GM10847 (cell line): ENCODE results near the gene CSPG4.

Experiments used
- POLR2A ChIP-seq: IDR thresholded peaks from 2 replicates; pipeline ENCODE4 v1.6.1; 2011; ENCODE audit not compliant: insufficient read length; ENCODE audit errors: extremely low read depth

CSPG4 gene

GRCh38 chr15:75712668-75713337 lies at the start of gene CSPG4:
TSS of gene CSPG4 (minus strand) at chr15:75712848. CDS start at chr15:75712755, 93 bp downstream.
- no peak for TF ChIP-seq POLR2A

- TF ChIP-seq POLR2A: no peak
These were observed 49.1 kb upstream of the CSPG4 start for GRCh38 chr15:75761446-75762356.

DNA sequence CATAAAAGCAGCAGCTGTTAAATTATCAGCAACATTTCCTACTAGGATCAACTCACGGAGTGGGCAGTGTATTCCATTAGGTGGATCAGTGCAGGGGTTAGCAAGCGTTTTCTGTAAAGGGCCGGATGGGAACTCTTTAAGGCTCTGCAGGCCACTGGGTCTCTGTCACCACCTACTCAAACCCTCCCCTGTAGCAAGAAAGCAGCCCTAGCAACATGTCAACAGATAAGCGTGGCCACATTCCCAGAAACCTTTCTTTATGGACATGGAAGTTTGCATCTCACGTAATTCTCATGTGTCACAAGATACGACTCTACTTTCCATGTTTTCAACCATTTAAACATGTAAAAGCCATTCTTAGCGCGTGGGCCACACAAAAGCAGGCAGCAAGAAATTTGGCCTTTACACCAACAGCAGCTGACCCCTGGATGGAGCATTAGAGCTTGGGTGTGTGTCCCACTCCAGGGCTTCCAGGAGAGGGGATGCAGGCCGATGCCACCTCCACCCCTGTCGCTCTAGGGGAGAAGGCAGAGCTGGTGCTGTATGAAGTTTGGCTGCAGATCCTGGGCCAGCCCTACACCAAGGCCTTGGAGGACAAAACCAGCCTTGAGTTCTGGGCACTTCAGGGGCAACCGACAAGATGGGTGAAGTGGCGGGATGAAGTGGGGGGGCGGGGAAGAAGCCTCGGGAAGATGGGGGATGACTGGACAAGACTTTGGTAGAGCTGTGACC lies 48.2 kb upstream of the CSPG4 start:
- TF ChIP-seq POLR2A: no peak

GRCh38 chr15:75759416-75760130 lies 46.9 kb upstream of the CSPG4 start:
- TF ChIP-seq POLR2A: no peak

GRCh38 chr15:75758071-75758872 lies 45.6 kb upstream of the CSPG4 start:
- peak; percentile 52 for TF ChIP-seq POLR2A

DNA sequence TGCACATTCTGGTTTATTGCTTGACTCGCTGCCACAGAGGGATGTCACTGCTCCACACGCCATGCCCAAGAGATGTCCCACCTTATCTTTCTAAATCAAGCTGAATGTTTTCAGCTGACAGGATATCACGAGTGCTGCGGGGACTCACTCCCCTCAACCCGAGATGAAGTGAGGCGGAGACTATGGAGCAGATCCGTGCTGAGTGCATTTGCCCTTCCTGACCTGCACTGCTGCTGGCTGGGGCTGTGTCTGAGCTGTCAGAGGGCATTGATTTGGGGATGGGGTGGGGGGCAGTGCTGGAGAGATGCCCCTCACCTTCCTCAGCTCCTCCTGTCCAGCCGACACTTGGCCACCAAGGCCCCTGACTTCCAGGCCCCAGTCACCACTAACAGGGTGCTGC lies 40.5 kb upstream of the CSPG4 start:
- no peak for TF ChIP-seq POLR2A

DNA sequence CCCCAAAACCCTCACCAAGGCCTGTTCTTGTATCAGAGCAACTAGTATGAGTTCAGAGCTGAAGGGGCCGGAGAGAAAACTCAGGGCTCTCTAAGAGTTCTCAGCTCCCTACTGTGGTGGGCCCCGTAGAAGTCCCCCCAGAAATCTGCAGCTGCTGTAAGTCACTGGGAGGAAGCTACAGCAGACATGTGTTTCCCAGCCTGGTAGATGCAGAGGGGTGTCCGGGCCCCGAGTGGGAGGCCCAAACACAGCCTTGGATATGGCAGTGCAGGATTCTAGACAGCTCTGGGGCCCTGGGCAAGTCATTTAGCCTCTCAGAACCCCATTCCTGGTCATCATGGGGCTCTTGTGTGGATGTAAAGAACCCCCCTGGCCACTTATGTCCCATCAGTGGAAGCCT lies 39.2 kb upstream of the CSPG4 start:
- TF ChIP-seq POLR2A: no peak

DNA sequence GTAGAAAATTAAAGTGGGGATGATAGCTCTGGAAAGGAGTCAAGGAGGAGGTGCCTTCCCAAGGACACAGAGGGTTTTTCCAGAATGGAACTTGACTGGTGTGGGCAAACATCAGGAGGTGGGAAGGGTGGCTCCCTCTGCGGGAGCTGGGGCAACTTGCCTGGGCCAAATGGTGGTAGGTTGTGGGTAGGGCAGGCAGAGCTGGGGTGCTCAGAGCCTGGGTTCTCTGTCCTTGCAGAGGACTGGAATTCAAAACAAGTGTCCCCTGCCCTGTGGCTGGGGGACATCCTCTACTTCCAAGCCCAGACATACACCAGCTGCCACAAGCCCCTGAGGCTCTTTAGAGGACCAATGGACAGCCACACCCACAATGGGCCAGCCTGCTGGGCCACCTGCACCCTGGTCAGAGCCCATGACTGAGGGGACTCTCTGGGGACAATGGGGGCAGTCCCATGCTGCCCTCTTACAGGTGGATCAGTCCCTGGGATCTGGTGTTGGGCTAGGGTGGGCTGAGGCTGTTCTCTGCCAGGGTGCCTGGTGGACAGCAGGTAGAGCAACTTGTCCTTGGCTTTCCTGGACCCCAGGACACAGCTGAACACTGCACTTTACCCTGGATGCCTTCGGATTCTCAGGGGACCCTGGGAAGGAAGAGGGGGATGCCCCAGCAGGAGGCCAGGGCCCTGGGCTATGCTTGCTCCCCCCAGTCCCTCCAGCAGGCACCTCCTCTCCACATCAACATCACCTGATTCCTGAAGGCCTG lies 38.6 kb upstream of the CSPG4 start:
- no peak for TF ChIP-seq POLR2A

GRCh38 chr15:75750261-75751050 lies 37.8 kb upstream of the CSPG4 start:
- no peak for TF ChIP-seq POLR2A

- TF ChIP-seq POLR2A: no peak
These were observed 37.2 kb upstream of the CSPG4 start for GRCh38 chr15:75749820-75750219.

GRCh38 chr15:75745305-75745704 lies 32.7 kb upstream of the CSPG4 start:
- TF ChIP-seq POLR2A: no peak

DNA sequence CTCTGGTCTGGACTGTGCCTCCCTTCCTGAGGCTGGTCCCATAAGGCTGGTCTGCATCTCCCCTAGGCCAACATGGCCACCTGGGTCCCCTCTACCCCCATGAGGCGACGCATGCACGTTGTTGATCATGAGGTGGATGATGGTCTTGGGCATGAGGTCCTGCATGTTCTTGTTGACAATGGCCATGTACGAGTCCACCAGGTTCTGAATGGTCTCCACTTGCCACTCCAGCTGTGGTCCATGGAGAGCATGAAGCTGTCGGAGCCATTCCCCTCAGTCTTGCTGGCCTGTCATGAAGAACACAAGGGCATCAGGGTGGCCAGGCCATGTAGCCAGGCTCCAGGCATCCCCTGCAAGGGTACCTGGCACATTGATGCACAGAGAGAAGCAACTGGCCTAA lies 27.1 kb upstream of the CSPG4 start:
- no peak for TF ChIP-seq POLR2A

DNA sequence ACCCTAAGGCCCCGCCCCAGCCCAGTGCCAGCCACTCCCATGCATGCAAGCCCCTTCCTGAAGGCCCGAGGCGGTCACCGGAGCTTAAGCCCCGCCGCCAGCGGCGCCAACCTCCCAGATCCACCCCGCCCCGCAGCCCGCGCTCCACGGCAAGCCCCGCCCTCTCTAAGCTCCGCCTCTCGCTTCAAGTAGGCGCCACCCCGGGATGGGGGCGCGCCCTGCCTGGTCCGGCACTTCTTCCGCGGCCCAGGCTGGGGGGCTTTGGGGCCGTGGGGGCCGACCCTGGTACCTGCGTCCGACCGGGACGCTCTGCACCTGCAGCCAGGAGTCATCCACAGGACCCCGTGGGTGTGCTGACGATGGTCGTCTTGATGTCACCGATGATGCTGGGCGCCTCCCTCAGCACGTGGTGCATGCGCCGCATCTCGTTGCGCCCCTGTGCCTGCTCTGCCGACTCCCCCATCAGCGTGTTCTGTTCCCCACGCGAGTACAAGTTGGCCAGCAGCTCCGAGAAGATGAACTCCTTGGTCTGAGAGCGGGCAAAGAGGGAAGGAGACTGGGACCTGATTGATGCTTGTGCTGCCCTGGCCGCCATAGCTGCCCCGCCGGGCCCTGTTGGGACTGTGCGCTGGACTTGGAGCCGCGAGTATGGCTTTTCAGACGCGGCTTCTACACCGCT lies 26.1 kb upstream of the CSPG4 start:
- TF ChIP-seq POLR2A: no peak
